GM21528 (cell line): Measurements from ENCODE around the gene CENPO.
"Not testable (repeated sequence)": the region's sequence is repeated elsewhere in the genome, so short reads cannot be mapped to it uniquely, and the experiment has no call there.

Experiments used
- ATAC-seq: cut with Tn5 transposase; IDR thresholded peaks from one replicate; pipeline ENCODE4 v1.9.1; 2021; ENCODE audit warnings: mild to moderate bottlenecking, moderate library complexity; ENCODE audit not compliant: unreplicated experiment, low FRiP score

Gene CENPO

DNA sequence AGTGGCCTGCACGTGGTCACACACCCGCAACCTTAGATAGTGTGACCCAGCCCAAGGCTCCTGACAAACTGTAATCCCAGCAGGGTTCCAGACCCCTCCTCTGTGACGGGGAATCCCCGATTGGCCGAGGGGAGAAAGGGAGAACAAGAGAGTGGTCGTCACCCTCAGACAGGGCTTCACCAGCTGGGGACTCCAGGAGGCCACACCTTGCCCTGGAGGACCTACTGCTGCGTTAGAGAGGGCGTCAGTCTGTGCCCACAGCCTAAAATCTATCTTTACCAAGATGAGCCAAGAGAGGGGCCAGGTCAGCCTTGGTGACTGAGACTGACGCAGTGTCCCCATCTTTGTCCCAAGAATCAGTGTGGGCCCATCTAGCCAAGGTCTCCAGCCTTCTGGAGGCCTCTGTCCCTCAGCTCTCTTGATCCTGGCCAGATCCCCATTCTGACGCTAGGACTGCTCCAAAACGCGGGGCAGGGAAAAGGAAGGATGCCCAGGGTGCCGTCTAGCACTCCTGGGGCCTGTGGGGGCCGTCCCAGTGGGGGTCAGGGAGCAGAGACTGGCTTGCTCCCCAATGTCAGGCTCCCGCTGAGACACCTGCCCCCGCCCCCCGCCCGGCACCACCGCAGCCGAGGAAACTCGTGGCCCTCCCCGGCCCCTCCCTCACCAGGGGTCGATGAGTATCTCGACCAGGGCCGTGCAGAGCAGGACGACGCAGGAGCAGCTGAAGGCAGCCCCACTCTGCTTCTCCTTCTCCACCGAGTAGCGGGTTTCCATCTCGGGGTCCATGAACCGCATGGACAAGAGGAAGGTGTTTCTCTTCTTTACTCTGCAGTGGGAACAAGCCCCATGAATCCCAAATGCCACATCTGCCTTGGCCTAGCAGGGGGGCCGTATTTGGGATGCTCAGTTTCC is 40.9 kb downstream of the CENPO start:
- no peak for ATAC-seq

DNA sequence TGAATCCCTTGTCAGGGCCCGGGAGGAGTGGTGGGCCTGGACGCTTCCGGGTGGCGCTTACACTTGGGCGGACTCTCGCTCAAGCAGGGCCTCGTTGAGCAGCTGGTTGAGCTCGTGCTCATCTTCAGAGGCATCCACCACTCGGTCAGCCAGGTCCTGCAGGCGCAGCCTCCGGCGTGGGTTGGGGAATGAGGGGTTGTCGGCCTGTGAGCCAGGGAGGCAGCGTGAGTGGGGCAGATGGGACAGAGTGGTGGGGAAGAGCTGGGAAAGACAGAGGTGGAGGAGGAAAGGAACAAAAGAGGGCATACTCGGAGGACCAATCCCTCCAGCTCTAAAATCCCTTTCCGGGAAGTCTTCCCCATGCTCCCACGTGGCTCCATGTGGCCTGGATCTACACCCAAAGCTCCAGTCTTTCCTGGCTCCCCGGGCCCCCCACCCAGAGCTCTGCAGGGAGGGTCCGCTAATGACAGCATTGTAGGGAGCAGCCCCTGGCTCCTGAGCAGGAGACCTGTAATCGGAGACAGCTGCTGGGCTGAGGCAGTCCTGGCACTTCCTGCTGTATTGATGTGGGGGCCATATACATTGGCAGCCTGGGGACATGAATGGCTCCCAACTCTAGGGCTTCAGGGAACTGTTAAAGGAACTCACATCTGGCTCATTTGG is 41.6 kb downstream of the CENPO start:
- no peak for ATAC-seq

DNA sequence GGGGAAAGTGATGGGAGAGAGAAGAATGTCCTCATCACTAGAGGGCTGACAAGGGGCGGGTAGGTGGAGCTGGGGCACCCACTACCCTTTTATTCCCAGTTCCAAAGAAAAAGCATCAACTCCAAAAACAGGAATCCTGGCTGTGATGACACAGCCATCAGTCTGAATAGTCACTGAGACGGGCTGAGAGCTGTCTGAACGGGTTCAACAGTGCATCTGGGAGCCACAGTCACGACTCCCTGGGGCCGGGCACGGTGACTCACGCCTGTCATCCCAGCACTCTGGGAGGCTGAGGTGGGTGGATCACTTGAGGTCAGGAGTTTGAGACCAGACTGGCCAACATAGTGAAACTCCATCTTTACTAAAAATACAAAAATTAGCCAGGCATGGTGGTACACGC is 42.2 kb downstream of the CENPO start:
- not testable (repeated sequence) for ATAC-seq

- ATAC-seq = no peak
Observed at GRCh38 chr2:24836206-24836605, 43.0 kb downstream of the CENPO start.

DNA sequence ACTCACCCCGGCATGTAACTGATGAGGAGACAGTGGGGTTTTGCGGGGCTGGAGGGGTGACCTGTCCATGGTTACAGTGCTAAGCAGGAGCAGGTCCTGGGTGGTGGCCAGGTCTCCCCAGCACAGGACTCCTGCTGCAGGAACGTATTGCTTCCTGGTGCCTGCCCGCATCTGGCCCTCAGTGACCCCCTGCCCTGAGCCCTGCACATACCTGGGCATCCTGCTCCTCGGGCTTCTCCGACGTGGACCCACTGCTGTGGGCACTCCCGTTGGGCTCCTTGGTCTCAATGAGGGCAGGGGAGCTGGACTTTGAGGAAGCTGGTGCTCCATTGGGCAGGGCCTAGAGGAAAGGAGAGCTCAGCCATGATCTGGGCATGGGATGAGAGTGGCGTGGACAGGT is 43.5 kb downstream of the CENPO start:
- ATAC-seq = no peak

DNA sequence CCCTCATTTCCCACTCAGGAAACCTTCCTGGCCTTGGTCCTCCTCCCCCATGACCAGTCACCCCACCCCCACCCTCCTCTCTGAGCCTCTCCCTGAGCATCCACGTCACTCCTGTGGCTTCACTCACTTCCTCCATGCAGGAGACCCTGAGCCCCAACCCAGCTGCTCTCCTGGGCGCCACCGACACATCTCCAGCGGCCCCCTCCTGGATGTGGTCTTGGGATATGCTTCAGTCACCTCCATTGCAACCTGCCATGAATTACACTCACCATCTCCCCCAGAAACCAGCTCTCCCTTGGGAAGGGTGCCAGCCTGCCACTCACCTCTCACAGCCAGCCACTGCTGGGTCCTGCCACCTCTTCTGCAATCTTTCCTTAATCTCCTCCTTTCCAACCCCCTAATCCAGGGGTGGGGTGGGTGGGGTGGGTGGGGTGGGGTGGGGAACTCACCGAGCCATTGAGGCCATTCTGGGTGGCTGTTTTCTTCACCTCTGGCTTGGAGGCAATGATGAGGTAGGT is 44.8 kb downstream of the CENPO start:
- no peak for ATAC-seq

- no peak for ATAC-seq
Observed at GRCh38 chr2:24838541-24838940, 45.3 kb downstream of the CENPO start.

GRCh38 chr2:24839729-24840128 is 46.5 kb downstream of the CENPO start:
- no peak for ATAC-seq

DNA sequence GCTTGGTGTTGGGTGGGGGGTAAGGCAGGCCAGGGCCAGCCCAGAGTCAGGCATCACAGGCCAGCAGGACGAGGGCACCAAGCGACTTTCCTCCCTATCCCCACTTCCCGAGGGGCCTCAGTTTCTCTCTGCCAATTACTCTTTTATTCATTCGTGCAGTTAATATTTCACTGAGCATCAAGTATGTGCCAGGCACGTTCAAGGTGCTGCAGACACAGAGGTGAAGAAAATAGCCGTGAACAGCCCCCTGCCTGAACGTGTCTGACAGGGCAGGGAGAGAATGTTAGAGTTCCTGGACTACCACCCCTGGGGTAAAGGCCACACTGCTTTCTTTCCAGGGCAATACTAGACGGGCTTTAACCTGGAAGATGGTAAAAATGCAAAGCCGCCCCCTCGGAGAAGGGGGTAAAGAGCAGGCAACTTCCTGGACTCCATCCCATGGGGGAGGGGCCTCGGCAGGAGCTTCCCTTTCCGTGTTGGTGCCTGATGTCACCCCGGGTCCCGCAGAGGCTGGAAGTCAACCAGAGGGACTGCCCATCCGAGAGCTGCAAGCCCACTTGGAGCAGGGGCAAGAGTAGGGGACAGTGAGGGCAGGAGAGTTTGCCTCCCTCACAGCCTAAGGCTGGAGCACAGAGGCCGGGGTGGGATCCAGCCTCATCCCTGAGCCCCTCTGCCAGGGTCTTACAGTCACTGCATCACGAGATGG is 47.1 kb downstream of the CENPO start:
- ATAC-seq = no peak

GRCh38 chr2:24840962-24841945 is 48.0 kb downstream of the CENPO start:
- ATAC-seq = no peak

DNA sequence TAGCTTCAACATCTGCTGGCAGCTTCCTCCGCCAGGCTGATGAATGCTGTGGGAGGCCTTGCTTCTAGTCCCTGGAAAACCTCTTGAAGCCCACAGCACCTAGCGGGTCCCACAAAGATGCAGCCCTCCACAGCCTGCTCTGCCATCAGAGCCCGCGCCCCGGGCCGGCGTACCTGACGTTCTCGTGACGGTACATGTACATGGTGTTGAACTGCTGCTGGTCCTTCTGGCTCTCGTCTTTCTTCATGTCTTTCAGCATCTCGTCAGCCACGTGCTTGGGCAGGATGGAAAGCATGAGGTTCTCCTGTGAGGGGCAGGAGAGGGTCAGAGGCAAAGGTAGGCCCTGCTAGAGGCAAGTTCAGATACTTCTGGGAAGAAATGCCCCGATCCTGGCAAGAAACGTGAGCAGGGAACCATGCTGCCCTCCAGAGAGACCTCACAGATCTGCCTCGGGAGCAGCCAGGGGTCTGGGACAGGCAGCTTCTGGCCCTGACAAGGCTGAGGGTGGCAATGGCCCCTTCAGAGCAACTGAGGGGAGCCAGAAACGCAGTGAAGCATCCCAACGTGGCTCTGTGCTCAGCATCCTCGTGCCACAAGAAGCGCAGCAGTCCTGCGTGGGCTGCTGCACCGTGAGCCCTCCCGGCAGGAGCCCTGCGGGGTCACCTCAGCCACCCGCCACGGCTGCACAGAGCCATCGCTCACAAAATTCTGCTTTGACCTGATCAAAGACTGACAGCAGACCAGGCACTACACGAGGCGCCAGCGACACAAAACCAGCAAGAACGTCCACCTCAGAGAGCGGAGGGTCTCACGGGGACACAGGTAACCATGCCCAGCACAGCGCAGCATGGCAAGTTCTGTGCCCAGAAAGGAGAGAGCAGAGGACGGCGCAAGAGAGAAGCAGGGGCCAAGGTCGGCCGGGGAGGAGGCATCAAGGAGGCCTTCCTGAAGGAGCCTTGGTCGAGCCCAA is 49.1 kb downstream of the CENPO start:
- ATAC-seq = no peak

DNA sequence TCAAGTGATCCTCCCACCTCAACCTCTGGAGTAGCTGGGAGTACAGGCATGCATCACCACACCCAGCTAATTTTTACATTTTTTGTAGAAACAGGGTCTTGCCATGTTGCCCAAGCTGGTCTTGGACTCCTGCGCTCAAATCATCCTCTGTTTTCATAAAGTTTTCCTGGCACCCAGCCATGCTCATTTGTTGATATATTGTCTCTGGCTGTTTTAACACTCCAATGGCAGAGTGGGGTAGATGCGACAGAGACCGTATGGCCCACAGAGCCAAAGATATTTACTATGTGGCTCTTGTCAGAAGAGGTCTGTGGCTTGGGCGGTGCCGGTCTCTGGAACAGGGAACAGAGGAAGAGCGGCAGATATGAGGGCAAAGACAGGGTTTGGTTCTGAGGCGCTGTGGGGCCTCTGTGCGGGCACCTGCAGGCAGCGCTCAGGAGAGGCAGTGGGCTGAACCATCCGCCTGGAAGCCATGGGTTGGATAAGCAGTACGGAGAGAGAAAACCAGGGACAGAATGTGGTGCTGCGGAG is 50.2 kb downstream of the CENPO start:
- no peak for ATAC-seq

DNA sequence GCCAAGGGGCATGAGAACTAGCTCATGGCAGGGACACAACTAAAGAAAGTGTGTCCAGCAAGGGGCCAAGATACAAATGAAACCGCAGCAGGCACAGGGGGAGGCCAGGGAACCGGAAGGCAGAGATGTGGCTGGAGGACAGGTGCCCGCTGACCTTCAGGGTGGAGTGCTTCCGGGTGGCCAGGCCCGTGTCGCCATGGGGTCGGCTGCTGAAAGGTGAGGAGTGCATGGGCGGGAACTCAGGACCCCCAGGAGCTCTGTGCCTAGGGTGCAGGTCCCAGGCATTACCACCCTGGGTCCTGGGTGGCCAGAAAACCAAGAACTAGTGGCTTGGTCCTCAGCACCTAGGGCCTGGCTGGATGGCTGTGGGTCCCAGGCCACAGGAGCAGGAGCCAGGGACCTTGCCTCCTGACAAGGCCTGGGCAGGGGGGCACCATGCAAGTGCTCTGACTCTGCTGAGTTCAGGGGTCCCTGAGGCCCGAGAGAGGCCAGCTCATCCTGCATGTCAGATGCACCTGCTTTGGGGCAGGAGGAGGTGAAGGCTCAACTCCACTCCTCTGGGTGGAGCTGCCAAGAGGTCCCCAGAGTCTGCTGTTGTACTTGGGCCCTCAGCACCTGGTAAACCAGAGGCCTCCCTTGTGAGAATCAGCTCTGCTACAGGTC is 50.9 kb downstream of the CENPO start:
- no peak for ATAC-seq

GRCh38 chr2:24845691-24846090 is 52.5 kb downstream of the CENPO start:
- ATAC-seq = no peak

GRCh38 chr2:24850944-24851343 is 57.7 kb downstream of the CENPO start:
- no peak for ATAC-seq

DNA sequence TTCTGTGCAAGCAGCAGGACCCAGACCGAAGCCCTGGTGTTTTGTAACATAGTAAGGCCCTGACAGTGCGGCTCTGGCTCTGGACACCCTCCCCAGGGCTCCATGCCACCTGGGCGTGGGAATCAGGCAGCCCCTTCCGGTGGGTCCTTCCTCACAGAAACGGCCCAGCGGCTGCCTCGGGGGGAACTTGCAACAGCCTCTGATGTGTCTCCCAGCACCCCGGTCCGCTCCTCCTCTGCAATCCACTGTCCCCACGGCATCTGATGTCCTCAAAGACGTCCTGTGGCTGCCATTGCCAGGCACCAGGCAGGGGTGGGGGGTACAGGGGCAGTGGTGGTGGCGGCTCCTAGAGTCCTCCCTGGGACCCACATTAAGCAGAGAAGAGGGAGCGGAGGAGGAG is 58.8 kb downstream of the CENPO start:
- no peak for ATAC-seq

DNA sequence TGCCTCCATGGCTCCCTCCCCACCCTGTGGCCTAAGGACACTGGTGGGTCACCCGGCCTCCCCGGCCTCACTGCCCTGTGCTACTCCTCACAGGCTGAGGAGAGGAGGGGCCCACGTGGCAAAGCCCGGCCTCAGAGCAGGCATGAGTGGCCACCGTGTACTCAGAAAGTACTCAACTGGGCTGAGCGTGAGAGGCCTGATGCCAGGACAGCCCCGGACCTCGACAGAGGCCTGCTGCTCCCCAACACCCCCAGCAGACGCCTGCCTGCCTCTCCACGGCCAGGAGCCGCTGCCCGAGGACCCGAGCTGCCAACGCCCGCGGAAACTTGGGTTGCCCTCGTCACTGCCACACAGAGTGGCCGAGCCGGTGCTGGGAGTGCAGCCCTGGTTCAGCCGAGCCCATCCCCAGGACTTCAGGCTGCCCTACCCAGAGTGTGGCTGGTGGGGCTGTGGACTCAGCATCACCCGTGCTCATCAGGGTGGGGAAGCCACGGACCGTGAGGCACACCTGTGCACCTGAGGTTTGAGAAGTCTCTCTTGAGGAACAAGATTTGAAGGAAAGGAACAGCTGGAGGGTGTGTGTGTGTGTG is 59.3 kb downstream of the CENPO start:
- ATAC-seq = no peak

DNA sequence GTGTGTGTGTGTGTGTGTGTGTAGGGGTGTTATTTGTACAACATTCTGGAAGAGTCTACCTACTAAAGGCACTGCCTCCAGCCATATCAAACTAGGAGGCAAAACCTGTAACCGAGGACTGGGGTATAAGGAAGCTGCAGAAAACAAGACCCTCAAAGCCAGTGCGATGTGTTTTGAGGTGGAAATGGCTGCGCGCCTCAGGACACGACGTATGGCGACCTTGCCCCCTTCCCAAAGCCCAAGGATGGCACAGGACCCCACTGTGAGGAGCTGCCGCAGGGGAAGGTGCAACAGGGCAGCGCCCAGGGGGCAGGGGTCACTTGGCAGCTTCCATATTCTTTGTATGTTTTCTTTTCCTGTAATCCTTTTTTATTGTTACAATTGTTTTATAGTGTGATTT is 59.8 kb downstream of the CENPO start:
- no peak for ATAC-seq
